ENCODE measurements around the gene KRTAP4-3.
"Not testable (repeated sequence)": the region's sequence is repeated elsewhere in the genome, so short reads cannot be mapped to it uniquely, and the experiment has no call there.

KRTAP4-3 gene

DNA sequence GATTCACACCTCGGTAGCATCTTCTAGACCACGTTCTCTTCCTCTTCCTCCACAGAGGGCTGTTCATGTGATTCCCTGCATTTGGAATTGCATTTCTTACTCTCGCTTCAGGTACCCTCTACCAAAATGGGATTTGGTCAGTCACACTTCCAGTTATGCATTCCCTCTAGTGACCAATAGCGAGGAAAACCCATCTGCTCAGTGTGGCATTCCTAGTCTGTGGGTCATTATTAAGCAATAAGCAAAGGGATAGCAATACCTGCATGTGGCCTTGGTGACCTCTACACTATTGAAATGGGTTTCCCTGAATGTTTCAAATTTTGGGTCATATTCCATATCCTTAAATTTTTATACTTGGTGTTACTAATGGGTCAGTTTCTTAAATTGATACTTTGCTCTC is 18.0 kb downstream of the KRTAP4-3 start:
- no peak for DNase-seq

GRCh38 chr17:41149652-41149985 is 18.4 kb downstream of the KRTAP4-3 start, which contains the start of gene KRTAP4-5:
Gene KRTAP4-5, minus strand, starts transcription at chr17:41149825. Its CDS starts 58 bp downstream, at chr17:41149767.
- no peak for DNase-seq

DNA sequence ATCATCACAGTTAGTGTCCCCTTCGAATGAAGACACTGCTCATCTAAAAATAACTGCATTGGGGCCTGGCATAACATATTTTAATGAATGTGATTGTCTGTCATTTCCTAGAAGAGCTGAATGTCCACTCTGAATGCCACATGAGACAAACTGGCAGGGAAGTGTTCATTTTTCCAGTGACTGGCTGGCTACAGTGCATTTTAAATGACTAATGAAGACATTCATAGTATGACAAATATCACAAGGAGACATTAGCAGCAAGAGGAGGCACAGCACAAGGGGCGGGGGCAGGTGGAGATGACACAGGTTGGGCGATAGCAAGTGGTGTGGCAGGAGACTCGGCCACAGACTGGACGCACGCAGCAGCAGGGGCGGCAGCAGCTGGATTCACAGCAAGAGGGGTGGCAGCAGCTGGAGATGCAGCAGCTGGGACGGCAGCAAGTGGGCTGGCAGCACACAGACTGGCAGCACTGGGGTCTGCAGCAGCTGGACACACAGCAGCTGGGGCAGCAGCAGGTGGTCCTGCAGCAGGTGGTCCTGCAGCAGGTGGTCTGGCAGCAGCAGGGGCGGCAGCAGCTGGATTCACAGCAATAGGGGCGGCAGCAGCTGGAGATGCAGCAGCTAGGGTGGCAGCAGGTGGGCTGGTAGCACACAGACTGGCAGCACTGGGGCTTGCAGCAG is 18.9 kb downstream of the KRTAP4-3 start:
- not testable (repeated sequence) for DNase-seq

- no peak for DNase-seq
These were observed 20.4 kb downstream of the KRTAP4-3 start for GRCh38 chr17:41147531-41148204.

DNA sequence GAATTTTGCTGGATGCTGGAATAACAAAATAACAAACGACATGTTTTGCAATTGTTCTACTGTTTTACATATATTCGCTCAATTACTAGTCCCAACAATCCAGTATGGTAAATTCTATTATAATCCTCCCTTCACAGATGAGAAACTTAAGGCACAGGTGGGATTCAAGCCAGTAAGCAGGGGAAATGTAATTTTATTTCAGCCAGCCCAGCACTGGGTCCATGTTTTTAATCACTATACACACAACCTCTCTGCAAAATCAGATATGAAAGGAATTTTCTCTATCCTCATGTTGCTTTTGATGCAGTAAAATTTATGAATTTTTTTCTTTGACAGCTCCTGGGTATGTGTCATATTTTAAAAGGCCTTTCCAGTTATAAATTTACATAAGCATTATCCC is 22.8 kb downstream of the KRTAP4-3 start:
- DNase-seq: no peak

DNA sequence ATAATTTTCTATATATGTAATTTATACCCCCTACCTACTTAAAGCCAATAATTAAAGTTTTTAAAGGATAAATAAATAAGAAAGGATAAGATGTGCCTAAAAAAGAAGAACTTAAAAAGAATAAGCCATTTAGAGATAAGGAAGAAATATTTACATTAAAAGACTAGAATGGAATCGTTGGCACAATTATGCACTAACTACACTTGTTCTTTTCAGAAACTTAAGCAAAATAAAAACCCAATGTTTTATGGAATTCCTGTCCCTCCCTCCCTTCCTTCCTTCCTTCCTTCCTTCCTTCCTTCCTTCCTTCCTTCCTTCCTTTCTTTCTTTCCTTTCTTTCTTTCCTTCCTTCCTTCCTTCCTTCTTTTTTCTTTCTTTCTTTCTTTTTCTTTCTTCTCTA is 23.2 kb downstream of the KRTAP4-3 start:
- DNase-seq: no peak

DNA sequence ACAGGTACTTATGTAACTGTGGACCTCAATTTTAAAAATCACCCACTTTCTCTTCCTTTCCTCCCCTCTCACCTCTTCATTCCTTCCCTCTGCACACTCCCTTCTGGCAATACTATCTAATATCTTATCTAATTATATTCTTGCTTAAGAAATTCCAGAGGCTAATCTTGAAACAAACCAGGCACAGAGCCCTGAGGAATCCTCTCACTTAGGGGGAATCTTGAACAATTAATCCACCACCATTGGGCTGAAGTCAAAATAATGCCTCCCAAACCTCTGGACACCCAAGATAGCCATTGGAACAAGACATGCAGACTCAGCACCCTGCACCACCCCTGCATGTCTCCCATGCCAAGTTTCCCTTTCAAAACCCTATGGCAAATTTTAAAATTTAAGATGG is 26.7 kb downstream of the KRTAP4-3 start:
- no peak for DNase-seq

DNA sequence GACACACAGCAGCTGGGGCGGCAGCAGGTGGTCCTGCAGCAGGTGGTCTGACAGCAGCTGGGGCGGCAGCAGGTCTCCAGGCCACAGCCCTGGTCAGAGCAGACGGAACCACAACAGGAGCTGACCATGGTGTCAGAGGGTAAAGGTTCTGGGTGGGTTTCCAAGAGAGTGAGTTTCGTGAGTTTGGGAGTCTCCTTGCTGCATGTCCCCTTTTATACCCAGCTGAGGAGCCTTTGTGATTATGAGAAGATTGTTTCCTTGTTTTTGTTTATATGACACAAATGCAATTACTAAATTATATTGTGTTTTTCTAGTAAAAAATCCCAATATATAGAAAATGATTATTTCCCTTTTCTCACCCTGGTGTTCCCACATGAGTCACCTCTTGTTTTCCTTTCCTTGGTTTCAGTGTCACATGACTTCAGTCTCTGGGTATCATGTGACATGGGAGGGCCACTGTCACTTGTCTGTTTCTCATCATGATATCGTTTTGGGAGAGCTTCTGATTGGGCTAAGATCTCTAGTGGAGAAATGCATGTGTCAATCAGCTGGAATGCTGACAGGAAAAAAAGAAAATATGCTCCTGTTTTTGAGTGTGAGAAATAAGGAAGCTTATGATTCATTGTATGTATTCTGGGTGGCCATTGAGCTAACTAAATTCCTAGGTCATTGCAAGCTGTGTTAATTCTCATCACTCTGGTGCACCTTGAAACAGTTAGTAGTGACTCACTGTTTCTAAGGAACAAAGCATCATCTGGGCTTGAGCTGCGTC is 27.5 kb downstream of the KRTAP4-3 start, which contains the start of gene KRTAP4-6:
KRTAP4-6 (minus strand) TSS at position 185 of the 772 bp plus-strand sequence; CDS start at position 128, 57 bp downstream.
- no peak for DNase-seq

DNA sequence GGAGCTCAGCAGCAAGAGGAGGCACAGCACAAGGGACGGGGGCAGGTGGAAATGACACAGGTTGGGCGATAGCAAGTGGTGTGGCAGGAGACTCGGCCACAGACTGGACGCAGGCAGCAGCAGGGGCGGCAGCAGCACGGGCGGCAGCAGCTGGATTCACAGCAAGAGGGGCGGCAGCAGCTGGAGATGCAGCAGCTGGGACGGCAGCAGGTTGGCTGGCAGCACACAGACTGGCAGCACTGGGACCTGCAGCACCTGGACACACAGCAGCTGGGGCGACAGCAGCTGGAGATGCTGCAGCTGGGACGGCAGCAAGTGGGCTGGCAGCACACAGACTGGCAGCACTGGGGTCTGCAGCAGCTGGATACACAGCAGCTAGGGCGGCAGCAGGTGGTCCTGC is 28.2 kb downstream of the KRTAP4-3 start:
- not testable (repeated sequence) for DNase-seq

GRCh38 chr17:41133880-41134735 is 33.9 kb downstream of the KRTAP4-3 start:
- DNase-seq: no peak

DNA sequence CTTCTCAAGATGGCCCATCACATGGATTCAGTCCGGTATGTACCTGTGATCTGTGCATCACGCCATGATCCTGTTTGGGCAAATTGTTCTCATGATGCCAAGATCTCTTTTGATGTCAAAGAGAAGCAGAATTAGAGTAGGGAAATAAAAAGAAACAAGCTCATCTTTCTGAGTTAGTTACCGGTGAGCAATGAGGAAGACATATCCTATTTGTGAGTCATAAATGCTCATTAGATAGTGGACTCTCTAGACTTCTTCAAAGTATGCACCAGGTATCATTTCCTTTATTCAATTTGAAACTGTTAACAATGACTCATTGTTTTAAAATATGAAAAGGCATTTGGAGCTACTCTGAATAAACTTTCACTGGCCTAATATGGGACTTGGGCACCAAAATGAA is 36.0 kb downstream of the KRTAP4-3 start:
- no peak for DNase-seq

DNA sequence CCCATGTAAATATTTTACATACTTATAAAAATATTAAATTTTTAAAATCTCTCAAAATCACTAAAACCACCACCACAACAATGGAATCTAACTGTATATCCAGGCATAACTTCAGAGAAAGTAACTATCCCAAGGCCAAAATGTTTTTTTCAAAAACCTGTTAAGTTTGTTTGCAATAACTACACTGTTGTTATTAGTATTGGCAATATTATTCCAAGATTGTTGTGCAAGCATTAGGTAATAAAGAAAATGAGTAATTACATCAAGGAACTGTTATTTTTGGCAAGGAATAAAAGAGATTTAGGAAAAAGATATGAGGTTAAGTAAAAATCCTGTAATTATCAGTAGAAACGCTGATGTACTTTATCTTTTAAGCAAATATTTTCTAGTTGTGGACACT is 40.6 kb downstream of the KRTAP4-3 start:
- no peak for DNase-seq

DNA sequence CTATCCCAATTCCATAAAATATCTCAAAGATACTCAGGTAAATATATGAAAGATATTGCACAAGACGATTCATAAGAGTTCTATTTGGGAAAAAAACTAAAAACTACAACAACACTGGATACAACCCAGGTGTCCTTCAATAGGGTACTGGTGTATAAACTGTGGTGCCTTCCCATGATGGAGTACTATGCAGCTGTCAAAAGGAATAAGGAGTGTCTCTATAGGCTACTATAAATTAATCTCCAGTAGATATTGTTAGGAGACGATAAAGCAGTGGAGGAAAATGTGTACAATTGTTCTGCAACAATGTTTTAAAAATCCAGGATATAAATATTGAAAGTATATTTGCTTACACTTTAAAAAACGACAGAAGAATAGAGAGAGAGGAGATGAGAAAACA is 41.6 kb downstream of the KRTAP4-3 start:
- DNase-seq: no peak

DNA sequence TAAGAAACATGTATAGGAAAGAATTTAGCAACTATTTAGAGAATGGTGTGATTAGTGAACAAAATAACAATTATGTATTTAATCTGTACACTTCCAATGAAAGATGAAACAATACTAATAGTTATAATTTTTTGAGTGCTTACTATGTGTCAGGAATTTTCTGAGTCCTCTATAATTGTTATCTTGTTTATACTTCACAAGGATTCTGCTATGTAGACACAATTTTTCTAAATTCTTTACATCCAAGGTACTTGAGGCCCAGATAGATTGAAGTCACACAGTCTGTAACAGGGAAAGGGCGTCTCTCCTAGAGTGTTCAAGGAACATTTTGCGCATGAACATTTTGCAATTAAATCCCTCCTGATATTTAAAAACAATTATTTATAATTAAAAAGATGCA is 43.0 kb downstream of the KRTAP4-3 start:
- DNase-seq: no peak

DNA sequence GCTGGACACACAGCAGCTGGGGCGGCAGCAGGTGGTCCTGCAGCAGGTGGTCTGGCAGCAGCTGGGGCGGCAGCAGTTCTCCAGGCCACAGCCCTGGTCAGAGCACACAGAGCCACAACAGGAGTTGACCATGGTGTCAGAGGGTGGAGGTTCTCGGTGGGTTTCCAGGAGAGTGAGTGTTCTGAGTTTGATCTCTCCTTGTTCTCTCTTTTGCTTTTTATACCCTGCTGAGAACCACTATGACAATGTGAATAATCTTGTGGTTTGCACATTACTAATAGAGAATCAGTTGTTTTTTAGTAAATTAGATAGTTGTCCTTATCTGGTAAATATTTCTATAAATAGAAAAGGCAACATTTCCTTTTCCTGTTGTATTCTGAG is 44.0 kb downstream of the KRTAP4-3 start, which contains the start of gene KRTAP4-12:
KRTAP4-12 (minus strand) TSS at position 192 of the 381 bp plus-strand sequence; CDS start at position 132, 60 bp downstream.
- DNase-seq: not testable (repeated sequence)

GRCh38 chr17:41123292-41123990 is 44.6 kb downstream of the KRTAP4-3 start:
- DNase-seq: not testable (repeated sequence)

- DNase-seq: no peak
These were observed 46.3 kb downstream of the KRTAP4-3 start for GRCh38 chr17:41121742-41122141.

DNA sequence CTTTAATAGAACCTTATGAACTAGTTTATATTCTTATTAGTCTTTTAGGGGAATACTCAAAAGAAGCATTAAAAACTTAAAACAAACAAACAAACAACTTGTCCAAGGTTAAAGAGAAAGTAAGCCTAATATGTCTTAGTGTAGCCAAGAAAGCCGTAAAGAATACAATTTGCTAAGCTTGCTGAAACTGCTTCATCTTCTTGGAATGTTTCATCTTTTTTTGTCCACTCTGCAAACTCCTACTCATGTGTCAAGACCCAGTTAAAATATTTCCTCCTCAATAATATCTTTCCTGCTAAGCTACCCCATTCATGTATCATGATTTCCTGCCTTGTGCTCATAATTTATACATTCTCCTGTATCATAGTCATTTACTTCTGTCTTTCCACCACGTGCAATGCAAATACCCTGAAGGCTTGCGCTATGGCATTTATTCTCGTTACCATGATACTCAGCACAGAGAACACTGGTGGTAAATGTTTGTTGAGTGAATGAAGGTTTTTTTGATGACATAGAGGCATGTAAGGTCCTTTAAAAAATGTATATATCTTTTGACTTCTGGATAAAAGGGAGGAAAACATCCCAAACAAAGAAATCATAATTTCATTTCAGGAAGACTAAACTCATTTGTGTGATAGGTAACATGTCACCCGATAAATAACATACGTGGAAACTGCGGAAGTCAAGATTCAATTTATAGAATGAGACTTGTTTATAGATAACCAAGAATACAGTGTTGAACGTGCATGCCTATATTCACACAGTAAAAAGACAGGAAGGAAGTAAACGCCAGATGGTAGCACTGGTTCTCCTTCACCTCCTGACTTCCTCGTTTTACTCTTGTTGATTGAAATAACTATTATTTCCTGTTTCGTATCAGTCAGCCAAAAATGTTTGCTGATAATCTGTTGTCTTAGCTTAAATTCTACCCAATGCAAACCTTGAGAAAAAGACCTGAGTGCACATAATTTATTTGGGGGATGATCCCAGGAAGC is 48.0 kb downstream of the KRTAP4-3 start:
- DNase-seq: not testable (repeated sequence)

DNA sequence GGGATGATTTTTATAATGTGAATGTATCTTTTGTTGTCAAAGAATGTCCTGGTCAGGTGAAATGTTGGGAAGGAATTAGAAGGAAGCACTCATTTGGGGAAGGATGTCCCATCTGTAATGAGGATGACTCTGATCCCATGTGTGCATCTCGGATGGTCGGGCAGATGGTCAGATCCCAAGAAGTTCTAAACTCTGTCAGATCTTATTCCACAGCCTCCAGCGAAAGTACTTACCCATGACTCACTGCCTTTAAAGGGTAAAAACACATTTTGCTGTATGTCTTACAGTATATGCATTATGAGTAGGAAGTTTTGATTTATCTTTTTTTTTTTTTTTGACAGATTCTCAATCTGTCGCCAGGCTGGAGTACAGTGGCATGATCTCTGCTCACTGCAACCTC is 49.3 kb downstream of the KRTAP4-3 start:
- DNase-seq: no peak

DNA sequence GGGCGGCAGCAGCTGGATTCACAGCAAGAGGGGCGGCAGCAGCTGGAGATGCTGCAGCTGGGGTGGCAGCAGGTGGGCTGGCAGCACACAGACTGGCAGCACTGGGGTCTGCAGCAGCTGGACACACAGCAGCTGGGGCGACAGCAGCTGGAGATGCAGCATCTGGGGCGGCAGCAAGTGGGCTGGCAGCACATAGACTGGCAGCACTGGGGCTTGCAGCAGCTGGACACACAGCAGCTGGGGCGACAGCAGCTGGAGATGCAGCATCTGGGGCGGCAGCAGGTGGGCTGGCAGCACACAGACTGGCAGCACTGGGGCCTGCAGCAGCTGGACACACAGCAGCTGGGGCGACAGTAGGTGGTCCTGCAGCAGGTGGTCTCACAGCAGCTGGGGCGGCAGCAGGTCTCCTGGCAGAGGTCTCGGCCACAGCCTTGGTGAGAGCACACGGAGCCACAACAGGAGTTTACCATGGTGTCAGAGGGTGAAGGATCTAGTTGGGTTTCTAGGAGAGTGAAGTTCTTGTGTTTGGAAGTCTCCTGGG is 50.1 kb downstream of the KRTAP4-3 start, which contains the start of gene KRTAP4-11:
KRTAP4-11 (minus strand) TSS at position 528 of the 541 bp plus-strand sequence; CDS start at position 470, 58 bp downstream.
- not testable (repeated sequence) for DNase-seq
